AML-193 (cell line): ENCODE data around the gene SHH.
"Not testable (repeated sequence)": the region's sequence is repeated elsewhere in the genome, so short reads cannot be mapped to it uniquely, and the experiment has no call there.

Experiments
- DNase-seq, 2 experiments: peaks; one replicate each; lab custom pipeline; 2025; lab: John Stamatoyannopoulos, UW

Gene SHH

GRCh38 chr7:155842496-155843265 is 30.4 kb upstream of the SHH start:
- no peak for DNase-seq

- DNase-seq, result no peak
Measured at GRCh38 chr7:155840909-155841308, 28.6 kb upstream of the SHH start.

DNA sequence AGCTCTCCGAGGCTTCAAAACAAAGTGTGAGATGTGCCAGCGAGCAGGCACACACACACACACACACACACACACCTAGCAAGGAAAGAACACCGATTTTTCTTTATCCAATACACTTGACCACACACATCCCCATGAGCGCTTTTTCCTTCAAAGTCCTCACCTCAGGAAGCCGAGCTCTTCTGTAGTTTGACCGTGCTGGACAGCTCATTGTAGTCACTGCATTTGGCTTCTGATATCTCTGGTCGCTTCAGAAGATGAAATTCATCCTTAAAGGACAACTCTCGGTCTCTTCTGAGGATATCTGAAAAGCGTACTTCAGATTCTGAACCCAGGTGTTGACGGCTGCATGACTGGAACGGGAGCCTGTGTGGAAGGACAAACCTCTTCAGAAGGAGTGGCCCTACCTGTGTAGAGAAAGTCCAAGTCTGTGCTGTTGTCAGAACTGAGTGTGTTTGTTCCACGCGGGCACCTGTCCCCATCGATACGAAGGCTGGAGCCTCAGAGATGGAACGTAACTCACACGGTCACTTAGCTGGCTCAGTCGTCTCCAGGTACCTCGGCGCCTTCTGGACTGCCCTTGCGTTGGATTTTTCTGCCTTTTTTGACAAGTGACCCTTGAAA is 28.1 kb upstream of the SHH start:
- DNase-seq, result no peak

DNA sequence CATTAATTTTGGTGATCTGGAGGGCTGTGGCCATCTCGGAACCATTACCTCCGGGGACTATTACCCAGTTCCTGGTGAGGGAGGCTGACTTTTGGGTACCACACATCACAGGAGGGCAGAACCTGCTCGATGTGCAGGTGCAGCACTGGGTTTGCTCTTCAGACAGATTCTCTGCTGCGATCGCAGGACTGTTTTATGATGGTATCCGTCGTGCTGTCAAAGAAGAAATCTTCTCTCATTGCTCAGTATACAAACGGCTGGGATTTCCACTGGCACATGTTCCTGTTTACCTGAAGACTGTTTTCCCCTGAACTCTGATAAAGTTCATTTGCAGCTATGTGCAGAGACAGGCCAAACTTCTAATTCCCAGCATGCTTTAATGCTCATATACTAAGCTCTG is 27.2 kb upstream of the SHH start:
- DNase-seq, result no peak

- not testable (repeated sequence) for DNase-seq
Measured at GRCh38 chr7:155838312-155838711, 26.0 kb upstream of the SHH start.

GRCh38 chr7:155837126-155837479 is 24.8 kb upstream of the SHH start:
- no peak for DNase-seq

DNA sequence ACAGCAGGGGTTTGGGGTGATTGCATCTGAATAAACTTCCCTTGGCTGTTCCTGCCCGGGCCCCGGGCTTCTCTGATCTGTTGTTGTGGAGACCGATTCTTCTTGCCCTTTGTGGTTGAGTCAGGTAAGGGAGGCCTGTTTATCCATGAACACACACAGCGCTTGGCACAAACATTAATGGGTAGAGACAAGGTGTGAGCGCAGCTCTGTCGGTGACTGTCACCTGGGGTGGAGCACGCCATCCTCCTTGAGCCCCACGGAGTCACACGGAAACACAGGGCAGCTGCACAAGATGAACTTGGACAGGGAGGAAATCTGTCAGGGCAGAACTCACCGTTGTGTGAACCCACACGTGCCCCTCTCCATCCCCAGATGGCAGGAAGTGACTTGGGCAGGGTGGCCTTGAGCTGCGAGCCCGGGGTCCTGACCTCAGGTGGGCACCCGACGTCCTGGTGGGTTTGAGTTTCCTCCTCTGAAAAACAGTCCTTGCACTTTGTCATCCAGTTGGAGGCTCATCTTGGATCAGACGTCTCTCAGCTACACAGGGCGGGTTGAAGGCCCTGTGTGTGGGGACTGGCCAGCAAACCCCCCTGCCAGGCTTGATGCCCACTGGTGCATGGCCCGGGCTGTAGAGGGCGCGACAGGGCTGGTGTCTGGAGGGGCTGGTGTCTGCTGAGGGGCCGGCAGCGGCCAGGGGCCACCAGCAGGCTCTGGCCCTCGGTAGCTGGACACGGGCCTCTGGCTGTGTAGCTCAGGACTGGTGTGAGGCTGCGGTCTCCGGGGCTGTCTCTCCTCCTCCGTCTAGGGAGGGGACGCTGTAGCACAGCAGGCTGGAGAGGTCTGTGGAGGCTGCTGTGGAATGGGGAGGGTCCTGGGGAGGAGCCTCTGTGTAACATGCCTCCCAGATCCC is 24.2 kb upstream of the SHH start:
- no peak for DNase-seq

- no peak for DNase-seq
Measured at GRCh38 chr7:155835446-155836215, 23.4 kb upstream of the SHH start.

GRCh38 chr7:155834486-155835048 is 22.3 kb upstream of the SHH start:
- no peak for DNase-seq

DNA sequence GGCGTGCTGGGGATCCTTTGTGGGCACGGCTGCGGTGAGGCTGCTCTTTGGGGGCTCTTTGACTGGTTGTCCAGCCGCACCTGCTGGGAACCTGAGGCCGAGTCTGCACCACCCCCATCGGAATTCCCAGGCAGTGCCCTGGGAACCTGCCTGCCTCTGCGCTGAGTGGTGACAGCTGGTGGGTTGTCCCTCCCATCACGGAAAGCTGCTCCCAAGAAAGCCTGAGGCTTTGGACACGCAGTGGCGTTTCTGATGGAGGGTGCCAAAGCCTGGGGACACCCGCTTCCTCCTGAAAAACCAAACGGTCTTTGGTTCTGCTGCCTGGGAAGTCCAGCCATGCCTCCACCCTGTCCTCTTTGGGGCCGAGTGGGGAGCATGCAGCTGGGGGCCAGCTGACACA is 21.4 kb upstream of the SHH start:
- no peak for DNase-seq

- DNase-seq, result no peak
Measured at GRCh38 chr7:155832581-155832981, 20.3 kb upstream of the SHH start.

DNA sequence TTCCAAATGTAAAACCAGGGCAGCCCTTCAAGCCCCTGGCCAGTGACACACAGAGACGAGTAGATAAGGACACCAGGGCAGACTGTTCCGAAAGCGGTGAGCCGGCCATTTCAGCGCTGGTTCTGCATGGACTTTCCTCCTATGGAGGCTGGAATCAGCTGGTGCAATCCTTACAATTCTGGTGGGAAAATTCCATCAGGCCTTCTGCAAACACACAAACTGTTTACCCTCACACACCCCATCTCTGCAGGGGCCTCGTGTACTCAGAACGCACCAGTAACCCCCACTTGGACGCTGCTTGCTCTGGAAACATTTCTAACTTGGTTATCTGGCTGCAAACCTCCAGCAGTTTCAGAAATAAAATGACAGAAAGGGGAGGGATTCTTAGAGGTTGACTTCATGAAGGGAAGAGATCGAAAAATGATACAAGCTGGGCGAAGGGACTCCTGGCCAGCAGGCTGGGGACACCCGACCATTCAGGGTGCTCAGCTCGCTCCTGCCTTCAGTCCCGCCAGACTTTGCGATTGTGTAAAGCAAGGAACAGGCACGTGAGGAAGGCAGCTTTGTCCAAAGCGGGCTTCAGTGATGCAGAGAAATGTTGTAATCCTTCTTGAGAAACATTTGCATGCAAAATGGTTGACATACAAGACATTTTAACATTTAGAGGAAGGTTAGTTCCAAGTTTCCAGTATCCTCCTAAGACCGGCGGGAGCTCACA is 19.7 kb upstream of the SHH start:
- no peak for DNase-seq

GRCh38 chr7:155830961-155831806 is 18.9 kb upstream of the SHH start:
- DNase-seq, result no peak

DNA sequence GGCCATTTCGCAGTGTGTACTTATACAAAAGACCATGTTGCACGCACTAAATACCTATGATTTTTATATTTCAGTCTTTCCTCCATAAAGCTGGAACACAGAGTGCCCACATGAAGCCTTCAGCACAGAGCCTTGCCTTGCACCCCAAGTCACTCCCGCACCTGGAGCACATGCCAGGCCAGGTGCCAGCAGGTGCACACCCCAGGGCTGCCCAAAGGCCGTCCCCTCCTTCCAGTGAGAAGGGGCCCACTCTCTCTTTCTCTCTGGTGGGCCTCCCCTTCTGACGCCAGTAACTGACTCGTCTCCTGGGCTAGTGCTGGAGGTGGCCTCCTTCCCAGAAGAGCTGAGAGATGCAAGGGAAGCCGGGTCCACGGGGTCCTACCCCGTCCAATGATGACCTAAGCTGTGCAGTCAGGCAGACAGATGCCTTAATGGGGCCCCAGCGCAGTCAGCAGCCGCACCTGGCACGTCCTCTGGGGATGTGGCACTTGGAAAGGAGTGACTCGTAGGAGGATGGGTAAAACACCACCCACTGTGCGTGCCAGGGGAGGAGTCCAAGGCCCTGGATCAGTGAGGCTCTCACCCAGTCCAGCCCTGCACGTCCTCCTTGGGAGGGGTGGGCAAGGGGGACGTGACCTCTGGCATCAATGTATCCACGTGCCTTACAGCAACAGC is 17.7 kb upstream of the SHH start:
- DNase-seq, result no peak

- no peak for DNase-seq
Measured at GRCh38 chr7:155825336-155825735, 13.1 kb upstream of the SHH start.

- DNase-seq, result no peak
Measured at GRCh38 chr7:155824227-155824886, 12.1 kb upstream of the SHH start.

GRCh38 chr7:155821851-155822250 is 9.6 kb upstream of the SHH start:
- no peak for DNase-seq

DNA sequence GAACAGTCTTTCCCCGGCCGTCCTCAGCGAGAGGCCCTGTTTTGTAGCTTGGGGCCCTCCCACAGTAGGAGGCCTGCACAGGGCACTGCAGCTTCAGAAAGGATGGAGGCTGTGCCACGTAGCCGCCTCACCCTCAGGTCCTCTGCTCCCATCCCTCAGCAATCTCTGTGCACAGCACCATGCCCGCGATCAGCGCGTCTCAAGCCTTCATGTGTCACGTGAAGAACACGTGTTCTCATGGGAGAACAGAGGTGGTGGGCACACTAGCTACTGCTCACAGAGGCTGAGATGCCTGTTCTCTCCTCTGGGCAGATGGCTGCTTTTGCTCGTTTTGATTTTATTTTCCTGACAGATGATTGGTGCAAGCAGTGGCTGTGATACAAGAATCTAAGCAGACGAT is 8.5 kb upstream of the SHH start:
- no peak for DNase-seq

DNA sequence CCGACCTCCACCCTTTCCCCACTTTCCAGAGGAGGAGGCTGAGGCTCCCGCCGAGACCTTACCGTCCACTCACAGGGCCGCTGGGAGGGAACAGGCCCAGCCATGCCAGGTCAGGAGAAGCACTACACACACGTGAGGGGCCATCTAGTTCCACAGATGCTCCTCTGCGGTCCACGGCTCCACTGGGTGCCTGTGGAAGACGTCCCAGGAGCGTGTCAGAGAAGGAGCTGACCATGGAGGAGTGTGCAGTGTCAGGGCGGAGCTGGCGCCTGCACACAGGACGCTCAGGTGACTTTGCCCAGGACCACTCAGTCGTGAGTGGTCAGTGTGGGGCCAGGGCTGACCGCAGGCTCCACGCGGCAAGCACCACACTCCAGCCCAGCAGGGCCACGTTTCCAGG is 8.0 kb upstream of the SHH start:
- DNase-seq, result no peak
